Skeletal muscle tissue (tissue), 4 donors: ENCODE measurements around the gene SCYGR4. TPM values are rescaled to one million over a fixed set of nuclear protein-coding genes. Genes with fewer than 3 reads are reported as not detected.

Experiments
- H3K27ac ChIP-seq: one replicate; pipeline ENCODE4 v1.7.0; 2013; ENCODE audit warnings: mild to moderate bottlenecking, low read depth, low read length, inconsistent platforms
- H3K27me3 ChIP-seq, 3 donors: one replicate each; pipeline ENCODE4 v1.7.0; 2013; ENCODE audit warnings: low read length in 3 of 3; ENCODE audit not compliant: control insufficient read depth in 3 of 3, insufficient read depth in 3 of 3
- H3K36me3 ChIP-seq, 3 donors: one replicate each; pipeline ENCODE4 v1.7.0; 2013; ENCODE audit warnings: low read length in 3 of 3; ENCODE audit not compliant: control insufficient read depth in 3 of 3, insufficient read depth in 3 of 3
- H3K4me1 ChIP-seq, 3 donors: one replicate each; pipeline ENCODE4 v1.7.0; 2013; ENCODE audit warnings: low read length in 3 of 3, mild to moderate bottlenecking in 3 of 3; ENCODE audit not compliant: control insufficient read depth in 3 of 3, insufficient read depth in 3 of 3
- H3K4me3 ChIP-seq, 3 donors: one replicate each; pipeline ENCODE4 v1.7.0; 2013; ENCODE audit warnings: low read length in 3 of 3
- H3K9ac ChIP-seq, 3 donors: one replicate each; pipeline ENCODE4 v1.7.0; 2013; ENCODE audit warnings: low read length in 3 of 3, mild to moderate bottlenecking in 3 of 3, moderate library complexity in 2 of 3, low read depth in 1 of 3
- H3K9me3 ChIP-seq, 3 donors: one replicate each; pipeline ENCODE4 v1.7.0; 2013; ENCODE audit warnings: low read length in 3 of 3; ENCODE audit not compliant: control insufficient read depth in 3 of 3
- total RNA-seq: library from RNA; depleted of rRNA; stranded (reverse); fragments of >200 nt; gene quantifications from one replicate; pipeline ENCODE4 v1.2.3, GENCODE V29; 2014
- donor health status: Osteomylitis.

Gene SCYGR4
- total RNA-seq, 1 donor from 2014 or later: not detected

DNA sequence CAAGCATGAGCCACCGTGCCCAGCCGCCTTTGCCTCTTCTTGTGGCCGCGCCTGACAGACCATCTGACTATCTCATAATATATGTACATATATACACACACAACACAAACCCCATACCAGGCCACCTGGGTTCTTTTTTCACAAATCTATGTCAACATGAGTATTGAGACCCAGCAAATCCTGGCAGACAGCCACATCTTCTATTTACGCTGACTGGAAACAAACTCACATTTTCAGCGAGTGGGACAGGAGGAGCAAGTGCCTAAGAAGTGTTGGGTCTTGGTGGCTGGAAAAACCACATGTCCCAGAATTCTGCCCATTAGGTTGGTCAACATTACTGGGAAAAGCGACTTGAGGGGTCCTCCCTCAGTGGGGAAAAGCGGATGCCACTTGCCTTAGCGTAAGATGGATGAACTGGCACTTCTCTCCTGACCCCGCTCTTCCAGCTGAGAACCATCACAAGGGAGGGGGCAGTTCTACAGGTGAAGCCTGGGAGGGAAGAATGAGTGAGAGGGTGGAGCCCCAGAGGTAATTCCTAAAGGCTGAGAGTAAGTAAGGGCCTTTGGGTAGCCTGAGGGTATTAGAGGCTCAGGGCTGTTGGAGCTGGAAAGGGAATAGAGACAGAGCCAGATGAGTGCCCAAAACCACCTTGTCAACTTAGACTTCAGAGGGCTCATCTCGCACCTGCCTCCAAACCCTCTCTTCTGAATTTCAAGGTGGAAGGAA lies 4.6 kb upstream of the SCYGR4 start:
- H3K4me1 ChIP-seq: peaks cover 0 to 3% (median 2%) of the 10 kb centered on the region in 3 donors
- no peak overlapping the region for H3K27ac ChIP-seq
- H3K9ac ChIP-seq: no peak overlapping the region
- peaks cover 2 to 7% (median 4%) of the 10 kb centered on the region in 3 donors for H3K27me3 ChIP-seq
- H3K4me3 ChIP-seq: no peak overlapping the region
- H3K9me3 ChIP-seq: no peaks in the 10 kb centered on the region
- no peaks in the 10 kb centered on the region for H3K36me3 ChIP-seq

GRCh38 chr2:227613272-227613660 lies 4.0 kb upstream of the SCYGR4 start:
- Histone ChIP-seq H3K4me3 (no peak overlapping the region), H3K4me1 (peaks cover 0 to 3% (median 2%) of the 10 kb centered on the region in 3 donors), H3K9ac (no peak overlapping the region), H3K36me3 (no peaks in the 10 kb centered on the region), H3K27me3 (peaks cover 2 to 7% (median 5%) of the 10 kb centered on the region in 3 donors), H3K27ac (no peak overlapping the region), H3K9me3 (no peaks in the 10 kb centered on the region)

GRCh38 chr2:227614246-227614645 lies 3.1 kb upstream of the SCYGR4 start:
- Histone ChIP-seq H3K27ac (no peak overlapping the region), H3K36me3 (no peaks in the 10 kb centered on the region), H3K4me1 (peaks cover 0 to 3% (median 2%) of the 10 kb centered on the region in 3 donors), H3K27me3 (peaks cover 2 to 7% (median 5%) of the 10 kb centered on the region in 3 donors), H3K9me3 (no peaks in the 10 kb centered on the region), H3K9ac (no peak overlapping the region), H3K4me3 (no peak overlapping the region)

DNA sequence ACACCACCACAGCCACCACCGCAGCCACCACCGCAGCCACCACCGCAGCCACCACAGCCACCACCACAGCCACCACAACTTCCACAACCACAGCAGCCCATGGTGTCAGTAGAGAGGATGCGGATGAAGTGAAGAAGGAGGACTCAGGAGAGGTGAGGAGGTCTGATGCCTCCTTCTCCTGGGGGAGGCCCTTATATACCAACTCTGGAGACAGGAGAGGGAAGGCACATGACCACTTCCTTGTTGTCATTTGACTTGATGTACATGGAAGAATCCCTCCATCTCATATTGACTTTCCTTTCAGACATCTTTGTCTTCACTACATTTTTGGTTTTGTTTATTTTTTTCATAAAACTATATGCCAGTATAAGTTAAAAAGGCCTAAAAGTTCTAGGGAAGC lies 2.6 kb upstream of the SCYGR4 start, which contains the start of gene SCYGR3:
Gene SCYGR3, minus strand, starts transcription at position 101 of the 400 bp plus-strand sequence. Its CDS starts 0 bp downstream, at position 101.
- H3K9me3 ChIP-seq: no peaks in the 10 kb centered on the region
- no peak within 1 kb of the TSS for H3K9ac ChIP-seq

DNA sequence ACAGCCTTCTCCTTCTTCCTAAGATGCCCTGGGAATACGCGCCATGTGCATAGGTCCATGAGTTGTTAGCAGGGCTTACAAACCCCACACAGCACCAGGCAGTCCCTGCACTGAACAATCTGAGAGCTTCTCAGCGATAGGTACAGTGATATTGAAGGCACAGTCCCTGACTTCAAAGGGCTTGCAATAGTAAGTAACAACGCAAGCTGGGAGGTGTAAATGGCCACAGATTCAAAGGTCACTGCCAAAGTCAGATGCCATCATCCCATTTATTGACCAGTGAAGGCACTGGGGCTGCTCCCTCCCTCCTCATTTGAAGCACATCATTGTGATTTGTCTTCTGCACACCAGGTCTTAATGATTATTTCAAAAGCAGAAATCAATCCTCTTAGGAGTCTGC lies 2.1 kb upstream of the SCYGR4 start:
- H3K27me3 ChIP-seq: peaks cover 2 to 7% (median 5%) of the 10 kb centered on the region in 3 donors
- no peak overlapping the region for H3K27ac ChIP-seq
- no peaks in the 10 kb centered on the region for H3K9me3 ChIP-seq
- peaks cover 0 to 3% (median 2%) of the 10 kb centered on the region in 3 donors for H3K4me1 ChIP-seq
- no peak overlapping the region for H3K4me3 ChIP-seq
- H3K9ac ChIP-seq: no peak overlapping the region
- H3K36me3 ChIP-seq: no peaks in the 10 kb centered on the region

More for the DNA sequence above, 2.6 kb upstream of the SCYGR4 start, which contains the start of gene SCYGR3:
- Histone ChIP-seq H3K36me3 (no peaks in the 10 kb centered on the region), H3K27me3 (peaks cover 2 to 7% (median 5%) of the 10 kb centered on the region in 3 donors), H3K4me3 (no peak within 1 kb of the TSS), H3K4me1 (peaks cover 0 to 3% (median 2%) of the 10 kb centered on the region in 3 donors), H3K27ac (no peak within 1 kb of the TSS)

- H3K36me3 ChIP-seq: no peaks in the 10 kb centered on the region
- H3K9me3 ChIP-seq: no peaks in the 10 kb centered on the region
- peaks cover 0 to 3% (median 2%) of the 10 kb centered on the region in 3 donors for H3K4me1 ChIP-seq
- no peak overlapping the region for H3K9ac ChIP-seq
- H3K27ac ChIP-seq: no peak overlapping the region
- peaks cover 2 to 7% (median 5%) of the 10 kb centered on the region in 3 donors for H3K27me3 ChIP-seq
- no peak overlapping the region for H3K4me3 ChIP-seq
Measured at GRCh38 chr2:227615906-227616305, 1.4 kb upstream of the SCYGR4 start.

DNA sequence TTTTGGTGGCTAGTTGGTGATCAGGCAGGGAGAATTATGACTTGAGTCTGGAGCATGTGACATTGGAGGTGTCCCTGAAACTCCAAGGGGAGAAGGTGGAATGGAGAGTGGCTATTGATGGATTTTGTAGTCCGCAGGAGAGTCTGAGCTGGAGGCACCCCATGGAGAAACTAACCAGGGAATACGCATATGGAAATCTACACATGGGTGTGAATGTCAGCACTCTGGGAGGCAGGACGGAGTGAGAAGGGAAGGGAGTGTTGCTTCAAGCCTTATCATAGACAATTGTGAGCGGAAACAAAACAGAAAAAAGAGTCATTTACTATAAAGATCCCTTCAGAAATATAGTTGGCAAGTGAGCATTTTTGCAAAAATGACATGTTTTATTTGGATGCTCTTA lies 667 bp upstream of the SCYGR4 start:
- peaks cover 0 to 3% (median 2%) of the 10 kb centered on the region in 3 donors for H3K4me1 ChIP-seq
- H3K36me3 ChIP-seq: no peaks in the 10 kb centered on the region
- no peak overlapping the region for H3K27ac ChIP-seq
- peaks cover 0 to 2% (median 0%) of the 10 kb centered on the region in 3 donors for H3K9me3 ChIP-seq
- H3K27me3 ChIP-seq: peaks cover 2 to 7% (median 5%) of the 10 kb centered on the region in 3 donors
- no peak overlapping the region for H3K4me3 ChIP-seq
- no peak overlapping the region for H3K9ac ChIP-seq

DNA sequence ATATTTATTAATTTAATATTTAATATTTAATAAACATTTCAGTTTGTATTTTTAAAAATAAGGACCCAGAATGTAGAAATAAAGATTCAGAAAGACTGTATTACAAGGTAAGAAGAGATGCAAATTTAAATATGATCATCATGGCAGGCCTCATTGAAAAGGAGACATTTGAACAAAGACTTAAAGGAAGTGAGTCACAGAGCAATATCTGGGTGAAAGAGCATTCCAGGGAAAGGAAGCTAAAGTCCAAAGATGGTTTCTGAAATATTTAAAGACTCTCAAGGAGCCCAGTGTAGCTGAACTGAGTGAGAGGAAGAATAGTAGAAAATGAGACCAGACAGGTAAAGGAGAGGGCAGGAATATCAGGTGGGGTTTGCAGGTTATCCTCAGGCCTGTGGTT lies 5.9 kb downstream of the SCYGR4 start:
- Histone ChIP-seq H3K9ac (no peak overlapping the region), H3K9me3 (peaks cover 0 to 4% (median 0%) of the 10 kb centered on the region in 3 donors), H3K4me1 (no peaks in the 10 kb centered on the region), H3K4me3 (no peak overlapping the region), H3K27ac (no peak overlapping the region), H3K36me3 (no peaks in the 10 kb centered on the region), H3K27me3 (peaks cover 0 to under 1% (median 0%) of the 10 kb centered on the region in 3 donors)

DNA sequence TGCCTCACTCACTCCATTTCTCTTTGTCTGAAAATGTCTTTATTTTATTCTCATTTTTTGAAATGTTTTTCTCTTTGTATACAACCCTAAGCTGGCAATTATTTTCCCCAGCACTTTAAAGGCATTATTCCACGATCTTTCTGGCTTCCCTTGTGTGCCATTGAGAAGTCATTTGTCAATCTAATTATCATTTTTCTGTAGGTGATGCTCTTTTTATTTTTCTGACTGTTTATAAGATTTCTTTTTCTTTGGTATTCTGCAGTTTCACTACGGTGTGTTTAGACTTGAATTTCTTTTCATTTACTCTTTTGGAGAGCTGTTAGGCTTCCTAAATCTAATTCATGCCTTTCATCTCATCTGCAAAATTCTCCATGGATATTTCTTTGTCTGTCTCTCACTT lies 8.1 kb downstream of the SCYGR4 start:
- H3K4me3 ChIP-seq: no peak overlapping the region
- H3K9ac ChIP-seq: no peak overlapping the region
- no peak overlapping the region for H3K27ac ChIP-seq

DNA sequence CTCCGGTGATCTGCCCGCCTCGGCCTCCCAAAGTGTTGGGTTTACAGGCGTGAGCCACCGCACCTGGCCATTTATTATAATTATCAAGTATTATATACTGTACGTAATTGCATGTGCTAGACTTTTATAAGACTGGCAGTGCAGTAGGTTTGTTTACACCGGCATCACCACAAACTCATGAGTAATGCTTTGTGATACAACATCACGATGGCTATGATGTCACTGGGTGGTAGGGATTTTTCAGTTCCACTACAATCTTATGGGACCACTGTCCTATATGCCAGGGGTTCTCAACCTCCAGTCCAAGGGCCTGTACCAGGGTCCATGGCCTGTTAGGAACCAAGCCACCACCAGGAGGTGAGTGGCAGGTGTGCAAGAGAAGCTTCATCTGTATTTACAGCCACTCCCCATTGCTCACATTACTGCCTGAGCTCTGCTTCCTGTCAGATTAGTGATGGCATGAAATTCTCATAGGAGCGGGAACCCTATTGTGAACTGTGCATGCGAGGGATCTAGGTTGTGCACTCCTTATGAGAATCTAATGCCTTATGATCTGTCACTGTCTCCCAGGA lies 9.4 kb downstream of the SCYGR4 start:
- no peak overlapping the region for H3K9ac ChIP-seq
- no peak overlapping the region for H3K4me3 ChIP-seq
- peaks cover 0 to 2% (median 0%) of the 10 kb centered on the region in 3 donors for H3K9me3 ChIP-seq
- no peak overlapping the region for H3K27ac ChIP-seq
- no peaks in the 10 kb centered on the region for H3K4me1 ChIP-seq
- peaks cover 0 to 3% (median 0%) of the 10 kb centered on the region in 3 donors for H3K27me3 ChIP-seq
- no peaks in the 10 kb centered on the region for H3K36me3 ChIP-seq

More for the DNA sequence above, 8.1 kb downstream of the SCYGR4 start:
- Histone ChIP-seq H3K36me3 (no peaks in the 10 kb centered on the region), H3K4me1 (no peaks in the 10 kb centered on the region), H3K27me3 (peaks cover 0 to 3% (median 0%) of the 10 kb centered on the region in 3 donors), H3K9me3 (peaks cover 0 to 4% (median 0%) of the 10 kb centered on the region in 3 donors)
